Mammary epithelial cell (primary cell): ENCODE measurements around the gene BDKRB2.

ENCODE experiments used
- EZH2 ChIP-seq: IDR thresholded peaks from 2 replicates; pipeline ENCODE4 v1.6.1; 2012; ENCODE audit warnings: low read length, inconsistent platforms, borderline replicate concordance
- TF ChIP-seq, protein P1 (sequence below), 2 donors: IDR thresholded peaks in 1 of 2; conservative IDR thresholded peaks in 1 of 2; 2 replicates each; pipeline ENCODE4 v1.5.1; 2011 to 2012; ENCODE audit warnings: inconsistent platforms in 2 of 2, low read length in 2 of 2, mild to moderate bottlenecking in 2 of 2, control low read depth in 1 of 2, low read depth in 1 of 2; ENCODE audit not compliant: insufficient read depth in 1 of 2; ENCODE audit errors: extremely low read depth in 1 of 2

DNA sequence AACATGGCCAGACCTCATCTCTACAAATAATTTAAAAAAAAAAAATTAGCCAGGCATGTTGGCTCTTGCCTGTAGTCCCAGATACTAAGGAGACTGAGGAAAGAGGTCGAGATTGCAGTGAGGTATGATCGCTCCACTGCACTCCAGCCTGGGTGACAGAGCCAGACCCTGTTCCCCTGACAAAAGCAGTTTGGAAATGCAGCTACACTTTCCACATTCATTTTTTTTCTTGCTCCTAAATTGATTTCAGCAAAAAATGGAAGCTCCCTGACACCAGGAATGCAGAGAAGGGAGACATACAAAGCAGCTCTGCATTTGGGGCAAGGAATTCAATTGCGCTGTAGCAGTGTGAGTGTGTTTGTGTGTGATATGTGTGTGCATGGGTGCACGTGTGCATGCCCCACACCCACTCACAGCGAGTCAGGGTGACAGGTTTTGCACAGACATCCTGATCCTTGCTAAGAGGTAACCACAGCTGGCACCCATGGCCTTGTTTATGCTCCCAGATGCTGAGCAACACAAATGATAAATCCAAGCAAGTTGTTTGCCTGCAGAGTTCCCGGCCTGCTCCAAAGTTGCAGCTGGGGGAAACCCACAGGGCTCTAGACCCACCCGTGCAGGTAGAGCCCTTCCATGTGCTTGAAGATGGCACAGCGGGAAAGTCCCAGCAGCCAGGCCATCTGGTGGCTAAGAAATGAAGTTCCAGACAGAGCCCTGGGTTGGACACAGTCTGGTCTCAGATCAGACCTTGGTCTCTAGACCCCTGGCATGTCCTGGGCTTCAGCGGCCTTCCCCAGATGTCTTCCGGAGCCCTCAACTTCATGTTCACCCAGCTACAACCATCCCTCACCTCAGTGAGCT is 25.9 kb upstream of the BDKRB2 start:
- TF ChIP-seq, protein P1, sequence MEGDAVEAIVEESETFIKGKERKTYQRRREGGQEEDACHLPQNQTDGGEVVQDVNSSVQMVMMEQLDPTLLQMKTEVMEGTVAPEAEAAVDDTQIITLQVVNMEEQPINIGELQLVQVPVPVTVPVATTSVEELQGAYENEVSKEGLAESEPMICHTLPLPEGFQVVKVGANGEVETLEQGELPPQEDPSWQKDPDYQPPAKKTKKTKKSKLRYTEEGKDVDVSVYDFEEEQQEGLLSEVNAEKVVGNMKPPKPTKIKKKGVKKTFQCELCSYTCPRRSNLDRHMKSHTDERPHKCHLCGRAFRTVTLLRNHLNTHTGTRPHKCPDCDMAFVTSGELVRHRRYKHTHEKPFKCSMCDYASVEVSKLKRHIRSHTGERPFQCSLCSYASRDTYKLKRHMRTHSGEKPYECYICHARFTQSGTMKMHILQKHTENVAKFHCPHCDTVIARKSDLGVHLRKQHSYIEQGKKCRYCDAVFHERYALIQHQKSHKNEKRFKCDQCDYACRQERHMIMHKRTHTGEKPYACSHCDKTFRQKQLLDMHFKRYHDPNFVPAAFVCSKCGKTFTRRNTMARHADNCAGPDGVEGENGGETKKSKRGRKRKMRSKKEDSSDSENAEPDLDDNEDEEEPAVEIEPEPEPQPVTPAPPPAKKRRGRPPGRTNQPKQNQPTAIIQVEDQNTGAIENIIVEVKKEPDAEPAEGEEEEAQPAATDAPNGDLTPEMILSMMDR (conservative IDR thresholded peaks at IDR 0.05 in 1 of 2, IDR thresholded peaks at IDR 0.05 in 1 of 2; ENCODE audit: extremely low read depth in 1 of 2, insufficient read depth in 1 of 2, low read depth in 1 of 2, low read length in 2 of 2) = peak; percentile 16 to 33
- no peak for TF ChIP-seq EZH2
